ENCODE measurements around the gene CCDC7. TPM values are rescaled to one million over a fixed set of nuclear protein-coding genes. Genes with fewer than 3 reads are reported as not detected.
"Not testable (repeated sequence)": the region's sequence is repeated elsewhere in the genome, so short reads cannot be mapped to it uniquely, and the experiment has no call there.

Gene CCDC7
- total RNA-seq, 4 donors from 2014 or later: 4.6 to 12.9 (median 5.9) TPM

- Histone ChIP-seq H3K4me1 (no peaks in the 10 kb centered on the region), H3K9me3 (no peaks in the 10 kb centered on the region), H3K27ac (no peak overlapping the region), H3K36me3 (no peaks in the 10 kb centered on the region), H3K27me3 (no peaks in the 10 kb centered on the region), H3K4me3 (no peak overlapping the region)
- intact Hi-C loops (cut with DNase I; ENCODE audit: low total_unique reads): no loop called here
- no peak for TF ChIP-seq POLR2A (IDR thresholded peaks at IDR 0.05)
- TF ChIP-seq CTCF (IDR thresholded peaks at IDR 0.05 in 4 of 5, conservative IDR thresholded peaks at IDR 0.05 in 1 of 5): no peak
- in situ Hi-C loops (cut with MboI; ENCODE audit: low sequenced_read_pairs in 4 of 4): no loop called here
- DNase-seq (no peak), ATAC-seq (no peak)
These were observed 131.5 kb downstream of the CCDC7 start for GRCh38 chr10:32577448-32577847.

GRCh38 chr10:32582946-32583345, 137.0 kb downstream of the CCDC7 start:
- Histone ChIP-seq H3K27me3 (no peaks in the 10 kb centered on the region), H3K9me3 (no peaks in the 10 kb centered on the region), H3K4me1 (no peaks in the 10 kb centered on the region), H3K36me3 (no peaks in the 10 kb centered on the region), H3K4me3 (no peak overlapping the region), H3K27ac (no peak overlapping the region)
- TF ChIP-seq POLR2A (IDR thresholded peaks at IDR 0.05) (no peak), CTCF (IDR thresholded peaks at IDR 0.05 in 4 of 5, conservative IDR thresholded peaks at IDR 0.05 in 1 of 5) (no peak)
- in situ Hi-C loops (cut with MboI; ENCODE audit: low sequenced_read_pairs in 4 of 4): no loop called here
- DNase-seq: no peak
- intact Hi-C loops (cut with DNase I; ENCODE audit: low total_unique reads): no loop called here
- ATAC-seq: no peak

GRCh38 chr10:32598022-32598421, 152.1 kb downstream of the CCDC7 start:
- H3K4me3 ChIP-seq; H3K27ac ChIP-seq; H3K27me3 ChIP-seq; intact Hi-C loops (cut with DNase I; ENCODE audit: low total_unique reads); H3K36me3 ChIP-seq; H3K9me3 ChIP-seq; H3K4me1 ChIP-seq; ATAC-seq; in situ Hi-C loops (cut with MboI; ENCODE audit: low sequenced_read_pairs in 4 of 4); DNase-seq: not testable (repeated sequence)

GRCh38 chr10:32600317-32600716, 154.4 kb downstream of the CCDC7 start:
- intact Hi-C loops (cut with DNase I; ENCODE audit: low total_unique reads): no loop called here
- Histone ChIP-seq H3K27ac (no peak overlapping the region), H3K4me1 (no peaks in the 10 kb centered on the region), H3K36me3 (peaks cover 0 to 13% of the 10 kb centered on the region in 2 donors), H3K9me3 (no peaks in the 10 kb centered on the region), H3K27me3 (no peaks in the 10 kb centered on the region), H3K4me3 (no peak overlapping the region)
- DNase-seq: no peak
- no peak for ATAC-seq
- TF ChIP-seq POLR2A (IDR thresholded peaks at IDR 0.05) (no peak), CTCF (IDR thresholded peaks at IDR 0.05 in 4 of 5, conservative IDR thresholded peaks at IDR 0.05 in 1 of 5) (no peak)
- in situ Hi-C loops (cut with MboI; ENCODE audit: low sequenced_read_pairs in 4 of 4): no loop called here

- peaks cover 0 to 13% of the 10 kb centered on the region in 2 donors for H3K36me3 ChIP-seq
- H3K27me3 ChIP-seq; in situ Hi-C loops (cut with MboI; ENCODE audit: low sequenced_read_pairs in 4 of 4); H3K27ac ChIP-seq; H3K9me3 ChIP-seq; DNase-seq; intact Hi-C loops (cut with DNase I; ENCODE audit: low total_unique reads); H3K4me3 ChIP-seq; ATAC-seq; H3K4me1 ChIP-seq: not testable (repeated sequence)
These were observed 155.6 kb downstream of the CCDC7 start for GRCh38 chr10:32601562-32601961.

- no peak overlapping the region for H3K4me3 ChIP-seq
- DNase-seq (no peak), ATAC-seq (no peak)
- peaks cover 0 to 9% of the 10 kb centered on the region in 2 donors for H3K36me3 ChIP-seq
- TF ChIP-seq POLR2A (IDR thresholded peaks at IDR 0.05) (no peak), CTCF (IDR thresholded peaks at IDR 0.05 in 4 of 5, conservative IDR thresholded peaks at IDR 0.05 in 1 of 5) (no peak)
- H3K9me3 ChIP-seq: no peaks in the 10 kb centered on the region
- in situ Hi-C loops (cut with MboI; ENCODE audit: low sequenced_read_pairs in 4 of 4) (no loop called here), intact Hi-C loops (cut with DNase I; ENCODE audit: low total_unique reads) (no loop called here)
- H3K27ac ChIP-seq: no peak overlapping the region
- H3K27me3 ChIP-seq: no peaks in the 10 kb centered on the region
- H3K4me1 ChIP-seq: no peaks in the 10 kb centered on the region
These were observed 159.8 kb downstream of the CCDC7 start for GRCh38 chr10:32605787-32606186.

GRCh38 chr10:32610543-32610942, 164.6 kb downstream of the CCDC7 start:
- in situ Hi-C loops (cut with MboI; ENCODE audit: low sequenced_read_pairs in 4 of 4); H3K4me1 ChIP-seq; H3K27ac ChIP-seq; H3K36me3 ChIP-seq; intact Hi-C loops (cut with DNase I; ENCODE audit: low total_unique reads); H3K4me3 ChIP-seq; ATAC-seq; DNase-seq; H3K27me3 ChIP-seq; H3K9me3 ChIP-seq: not testable (repeated sequence)
